T-helper 1 cell treated with Interleukin-12 subunit alpha and Interleukin-12 subunit beta and Interleukin-4 antibody, amounts not matched to agents 30 μg/mL and 1 μg/mL, for 36 hours (primary cell): ENCODE measurements around the gene DCUN1D2.
"Not testable (repeated sequence)": the region's sequence is repeated elsewhere in the genome, so short reads cannot be mapped to it uniquely, and the experiment has no call there.

Source experiments
- H3K27ac Mint-ChIP-seq: one replicate; pipeline ENCODE4 v1.8.0; 2021; ENCODE audit warnings: mild to moderate bottlenecking, mixed read lengths
- H3K27me3 Mint-ChIP-seq: one replicate; pipeline ENCODE4 v1.8.0; 2021; ENCODE audit warnings: low read depth, mixed read lengths
- H3K36me3 Mint-ChIP-seq: one replicate; pipeline ENCODE4 v1.8.0; 2021; ENCODE audit warnings: low read depth, mixed read lengths
- H3K4me1 Mint-ChIP-seq: one replicate; pipeline ENCODE4 v1.8.0; 2021; ENCODE audit warnings: low read depth, mixed read lengths
- H3K4me3 Mint-ChIP-seq: one replicate; pipeline ENCODE4 v1.8.0; 2021; ENCODE audit warnings: mild to moderate bottlenecking, moderate library complexity, mixed read lengths
- H3K9me3 Mint-ChIP-seq: one replicate; pipeline ENCODE4 v1.8.0; 2021; ENCODE audit warnings: mixed read lengths

The DCUN1D2 gene

GRCh38 chr13:113528101-113528812, 37.7 kb upstream of the DCUN1D2 start:
- no peaks in the 10 kb centered on the region for H3K27me3 Mint-ChIP-seq
- no peak overlapping the region for H3K4me3 Mint-ChIP-seq
- peaks cover 8% of the 10 kb centered on the region for H3K36me3 Mint-ChIP-seq
- peaks cover 2% of the 10 kb centered on the region for H3K4me1 Mint-ChIP-seq
- H3K9me3 Mint-ChIP-seq: no peaks in the 10 kb centered on the region
- no peak overlapping the region for H3K27ac Mint-ChIP-seq

DNA sequence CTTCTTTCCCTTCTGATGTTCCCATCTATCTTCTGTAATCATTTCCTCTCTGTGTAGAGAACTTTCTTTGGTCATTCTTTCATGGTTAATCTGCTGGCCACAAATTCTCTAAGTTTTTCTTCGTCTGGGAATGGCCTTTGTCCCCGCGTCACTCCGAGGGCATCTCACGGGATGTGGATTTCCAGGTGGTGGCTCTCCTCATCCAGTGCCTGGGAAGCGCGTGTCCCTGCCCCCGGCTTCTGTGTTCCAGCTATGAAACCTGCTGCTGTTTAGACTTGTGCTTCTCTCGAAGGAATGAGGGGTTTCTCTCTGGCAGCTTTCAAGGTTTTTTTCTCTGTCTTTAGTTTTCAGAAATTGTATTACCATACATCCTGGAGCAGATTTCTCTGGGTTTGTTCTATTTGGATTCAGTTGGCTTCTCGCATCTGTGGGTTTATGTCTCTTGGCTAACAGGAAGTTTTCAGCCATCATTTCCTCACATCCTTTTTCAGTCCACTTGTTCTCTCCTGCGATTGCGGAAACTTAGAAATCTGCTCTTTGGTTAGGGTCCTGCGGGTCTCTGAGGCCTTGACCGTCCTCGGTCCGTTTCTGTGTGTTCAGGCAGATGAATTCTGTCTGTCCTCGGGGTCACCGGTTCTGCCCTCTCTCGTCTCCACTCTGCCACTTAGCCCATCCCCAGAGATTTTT, 36.9 kb upstream of the DCUN1D2 start:
- Mint-ChIP-seq H3K27me3 (no peaks in the 10 kb centered on the region), H3K36me3 (peaks cover 8% of the 10 kb centered on the region), H3K4me3 (no peak overlapping the region), H3K9me3 (no peaks in the 10 kb centered on the region), H3K27ac (no peak overlapping the region), H3K4me1 (peaks cover 2% of the 10 kb centered on the region)

DNA sequence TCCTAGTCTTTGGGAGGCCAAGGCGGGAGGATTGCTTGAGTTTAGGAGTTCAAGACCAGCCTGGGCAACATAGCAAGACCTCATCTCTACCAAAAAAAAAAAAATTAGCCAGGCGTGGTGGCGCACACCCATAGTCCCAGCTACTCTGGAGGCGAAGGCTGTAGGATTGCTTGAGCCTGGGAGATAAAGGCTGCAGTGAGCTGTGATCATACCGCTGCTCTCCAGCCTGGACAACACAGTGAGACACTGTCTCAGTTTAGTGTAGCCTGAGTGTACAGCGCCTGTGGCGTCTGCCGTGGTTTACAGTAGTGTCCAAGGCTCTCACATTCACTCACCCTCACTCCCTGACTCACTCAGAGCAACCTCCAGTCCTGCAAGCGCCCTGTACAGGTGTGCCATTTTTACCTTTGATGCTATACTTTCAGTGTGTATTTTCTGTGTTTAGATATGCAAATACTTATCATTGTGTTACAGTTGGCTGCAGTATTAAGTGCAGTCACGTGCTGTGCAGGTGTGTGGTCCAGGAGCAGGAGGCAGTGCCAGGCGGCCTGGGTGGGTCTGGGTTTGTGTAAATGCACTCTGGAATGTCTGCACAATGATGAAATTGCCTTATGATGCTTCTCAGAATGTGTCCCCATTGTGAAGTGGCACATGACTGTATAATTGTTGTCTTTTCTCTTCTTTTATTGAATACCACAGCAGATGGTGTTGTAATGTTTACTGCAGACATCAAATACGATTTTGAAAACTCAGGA, 36.1 kb upstream of the DCUN1D2 start:
- Mint-ChIP-seq H3K36me3 (peaks cover 8% of the 10 kb centered on the region), H3K27ac (no peak overlapping the region), H3K4me1 (peaks cover 2% of the 10 kb centered on the region), H3K9me3 (no peaks in the 10 kb centered on the region), H3K27me3 (no peaks in the 10 kb centered on the region), H3K4me3 (no peak overlapping the region)

- not testable (repeated sequence) for H3K27me3 Mint-ChIP-seq, H3K9me3 Mint-ChIP-seq, H3K27ac Mint-ChIP-seq, H3K4me1 Mint-ChIP-seq, H3K36me3 Mint-ChIP-seq, H3K4me3 Mint-ChIP-seq
These were observed 31.9 kb upstream of the DCUN1D2 start for GRCh38 chr13:113522438-113522837.

GRCh38 chr13:113520571-113520970, 30.1 kb upstream of the DCUN1D2 start:
- Mint-ChIP-seq H3K27me3 (no peaks in the 10 kb centered on the region), H3K36me3 (peaks cover 4% of the 10 kb centered on the region)

GRCh38 chr13:113519556-113519955, 29.0 kb upstream of the DCUN1D2 start:
- H3K27ac Mint-ChIP-seq: no peak overlapping the region
- H3K4me1 Mint-ChIP-seq: peaks cover 2% of the 10 kb centered on the region
- no peaks in the 10 kb centered on the region for H3K27me3 Mint-ChIP-seq
- no peak overlapping the region for H3K4me3 Mint-ChIP-seq
- H3K36me3 Mint-ChIP-seq: peaks cover 4% of the 10 kb centered on the region
- H3K9me3 Mint-ChIP-seq: no peaks in the 10 kb centered on the region

More at GRCh38 chr13:113520571-113520970, 30.1 kb upstream of the DCUN1D2 start:
- H3K4me3 Mint-ChIP-seq: no peak overlapping the region
- no peaks in the 10 kb centered on the region for H3K9me3 Mint-ChIP-seq
- H3K4me1 Mint-ChIP-seq: peaks cover 2% of the 10 kb centered on the region
- H3K27ac Mint-ChIP-seq: no peak overlapping the region

DNA sequence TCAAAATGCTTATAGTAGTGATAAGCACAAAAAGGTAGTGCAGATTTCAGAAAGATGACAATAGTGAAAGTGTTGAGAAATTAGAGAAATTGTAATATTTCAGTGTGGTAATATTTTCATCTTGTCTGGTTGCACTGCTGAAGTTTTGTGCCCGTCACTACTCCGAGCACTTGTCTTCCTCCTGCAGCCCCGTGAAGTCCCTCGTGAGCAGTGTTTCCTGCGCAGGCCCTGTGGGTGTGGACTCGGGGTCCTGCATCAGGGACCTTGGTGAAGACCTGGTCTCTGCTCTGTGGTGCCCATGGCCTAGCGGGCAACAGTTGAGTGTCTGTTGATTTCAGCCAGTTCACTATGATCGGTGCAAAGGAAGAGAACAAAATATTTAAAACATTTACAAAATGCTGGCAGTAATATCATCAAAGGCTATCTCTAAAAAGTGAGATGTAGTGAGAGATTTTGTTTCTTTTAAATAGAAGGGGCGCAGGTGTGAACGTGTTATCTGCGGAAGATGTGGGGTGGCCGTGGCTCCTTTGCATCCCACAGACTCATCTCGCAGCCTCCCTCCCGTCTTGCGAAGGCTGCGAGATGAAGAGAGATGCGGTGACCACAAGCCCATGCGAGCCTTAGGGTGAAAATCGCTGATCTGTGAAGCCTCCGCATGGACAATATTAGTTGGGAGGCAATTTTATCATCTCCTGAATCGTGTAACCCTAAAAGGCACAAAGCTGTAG, 27.7 kb upstream of the DCUN1D2 start:
- Mint-ChIP-seq H3K4me3 (no peak overlapping the region), H3K4me1 (peaks cover 2% of the 10 kb centered on the region), H3K9me3 (no peaks in the 10 kb centered on the region), H3K36me3 (peaks cover 3% of the 10 kb centered on the region), H3K27ac (no peak overlapping the region), H3K27me3 (no peaks in the 10 kb centered on the region)

DNA sequence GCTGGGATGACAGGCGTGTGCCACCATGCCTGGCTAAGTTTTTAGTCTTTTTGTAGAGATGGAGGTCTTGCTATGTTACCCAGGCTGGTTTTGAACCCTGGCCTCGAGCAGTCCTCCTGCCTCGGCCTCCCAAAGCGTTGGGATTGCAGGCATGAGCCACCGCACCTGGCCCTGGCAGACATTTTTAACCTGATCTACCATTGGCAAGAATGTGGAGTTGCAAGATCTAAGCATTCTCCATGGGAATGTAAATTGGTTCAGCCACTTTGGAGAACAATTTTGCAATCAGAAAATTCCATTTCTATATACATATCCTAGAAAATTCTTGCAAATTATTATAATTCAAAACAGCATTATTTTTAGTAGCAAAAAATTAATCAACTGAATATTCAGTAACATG, 24.3 kb upstream of the DCUN1D2 start:
- no peak overlapping the region for H3K4me3 Mint-ChIP-seq
- H3K9me3 Mint-ChIP-seq: no peaks in the 10 kb centered on the region
- peaks cover 10% of the 10 kb centered on the region for H3K36me3 Mint-ChIP-seq
- no peak overlapping the region for H3K27ac Mint-ChIP-seq
- no peaks in the 10 kb centered on the region for H3K27me3 Mint-ChIP-seq
- H3K4me1 Mint-ChIP-seq: peaks cover 2% of the 10 kb centered on the region

DNA sequence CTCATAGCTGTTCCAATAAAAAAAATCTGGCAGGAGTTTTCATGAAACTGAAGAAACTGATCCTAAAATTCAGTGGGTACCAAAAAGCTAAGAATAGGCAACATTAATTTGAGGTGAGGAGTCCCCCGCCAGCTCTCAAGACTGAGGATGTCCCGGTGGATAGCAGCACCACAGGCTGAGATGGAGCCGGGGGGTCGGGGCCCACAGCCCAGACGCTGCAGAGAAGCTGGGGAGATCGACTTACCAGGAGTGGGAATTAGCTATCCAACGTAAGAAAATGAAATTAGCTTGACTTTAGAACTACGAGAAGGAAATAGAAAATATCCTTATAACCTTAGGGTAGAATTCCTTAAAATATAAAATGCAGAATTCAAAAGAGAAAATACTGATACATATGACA, 23.2 kb upstream of the DCUN1D2 start:
- Mint-ChIP-seq H3K36me3 (peaks cover 10% of the 10 kb centered on the region), H3K27ac (no peak overlapping the region)

GRCh38 chr13:113511361-113511760, 20.9 kb upstream of the DCUN1D2 start:
- Mint-ChIP-seq H3K27me3 (no peaks in the 10 kb centered on the region), H3K9me3 (no peaks in the 10 kb centered on the region), H3K4me3 (no peak overlapping the region), H3K27ac (no peak overlapping the region), H3K4me1 (no peaks in the 10 kb centered on the region), H3K36me3 (peaks cover 10% of the 10 kb centered on the region)

More for the DNA sequence above, 23.2 kb upstream of the DCUN1D2 start:
- Mint-ChIP-seq H3K4me1 (peaks cover 2% of the 10 kb centered on the region), H3K27me3 (no peaks in the 10 kb centered on the region), H3K9me3 (no peaks in the 10 kb centered on the region), H3K4me3 (no peak overlapping the region)

- H3K36me3 Mint-ChIP-seq: peaks cover 10% of the 10 kb centered on the region
- H3K27ac Mint-ChIP-seq: no peak overlapping the region
These were observed 20.4 kb upstream of the DCUN1D2 start for GRCh38 chr13:113510871-113511270.

GRCh38 chr13:113509989-113510388, 19.5 kb upstream of the DCUN1D2 start:
- Mint-ChIP-seq H3K27ac (no peak overlapping the region), H3K27me3 (no peaks in the 10 kb centered on the region), H3K4me3 (no peak overlapping the region), H3K9me3 (no peaks in the 10 kb centered on the region), H3K4me1 (no peaks in the 10 kb centered on the region), H3K36me3 (peaks cover 17% of the 10 kb centered on the region)

More at GRCh38 chr13:113510871-113511270, 20.4 kb upstream of the DCUN1D2 start:
- H3K4me3 Mint-ChIP-seq: no peak overlapping the region
- no peaks in the 10 kb centered on the region for H3K9me3 Mint-ChIP-seq
- H3K4me1 Mint-ChIP-seq: no peaks in the 10 kb centered on the region
- no peaks in the 10 kb centered on the region for H3K27me3 Mint-ChIP-seq

- H3K4me1 Mint-ChIP-seq: no peaks in the 10 kb centered on the region
- H3K27me3 Mint-ChIP-seq: no peaks in the 10 kb centered on the region
- H3K4me3 Mint-ChIP-seq: no peak overlapping the region
- no peaks in the 10 kb centered on the region for H3K9me3 Mint-ChIP-seq
- H3K27ac Mint-ChIP-seq: no peak overlapping the region
- H3K36me3 Mint-ChIP-seq: peaks cover 16% of the 10 kb centered on the region
These were observed 18.2 kb upstream of the DCUN1D2 start for GRCh38 chr13:113508521-113509254.
